GM18951 (cell line): ENCODE measurements around the gene DYNLRB1.
A peak's percentile ranks its signal among the peaks of the same experiment; 100 is the strongest.

ENCODE experiments used
- POLR2A ChIP-seq: IDR thresholded peaks from 4 replicates; pipeline ENCODE4 v1.6.1; 2011; ENCODE audit warnings: mild to moderate bottlenecking; ENCODE audit not compliant: insufficient read length, insufficient read depth; ENCODE audit errors: extremely low read depth
- in situ Hi-C: fragments of 300-500 bp; cut with MboI; formaldehyde crosslinking; loops from one replicate; pipeline ENCODE4 v1.12.0; 2022; ENCODE audit warnings: low sequenced_read_pairs, mixed read lengths, inconsistent platforms; ENCODE audit not compliant: unreplicated experiment

The DYNLRB1 gene

DNA sequence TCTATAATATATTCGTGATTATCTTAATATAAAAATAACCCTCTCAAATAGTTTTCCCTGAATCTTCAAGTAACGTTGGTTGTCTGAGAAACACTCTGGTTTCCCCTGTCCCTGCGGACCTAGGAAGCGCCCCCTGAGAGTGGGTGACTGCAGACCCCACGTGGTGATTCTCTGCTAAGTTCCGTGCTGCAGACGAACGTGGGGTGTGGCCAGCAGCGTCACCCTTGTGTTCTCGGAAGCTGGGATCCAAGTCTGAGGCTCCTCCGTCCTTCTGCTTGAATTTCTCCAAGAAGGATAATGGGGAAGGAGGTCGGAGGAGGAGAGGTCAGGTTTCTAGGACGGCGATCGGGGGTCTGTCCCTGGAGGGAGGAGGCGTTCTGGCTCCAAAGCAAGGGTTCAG lies 25.7 kb downstream of the DYNLRB1 start:
- TF ChIP-seq POLR2A = no peak
- in situ Hi-C loops = no loop called here

DNA sequence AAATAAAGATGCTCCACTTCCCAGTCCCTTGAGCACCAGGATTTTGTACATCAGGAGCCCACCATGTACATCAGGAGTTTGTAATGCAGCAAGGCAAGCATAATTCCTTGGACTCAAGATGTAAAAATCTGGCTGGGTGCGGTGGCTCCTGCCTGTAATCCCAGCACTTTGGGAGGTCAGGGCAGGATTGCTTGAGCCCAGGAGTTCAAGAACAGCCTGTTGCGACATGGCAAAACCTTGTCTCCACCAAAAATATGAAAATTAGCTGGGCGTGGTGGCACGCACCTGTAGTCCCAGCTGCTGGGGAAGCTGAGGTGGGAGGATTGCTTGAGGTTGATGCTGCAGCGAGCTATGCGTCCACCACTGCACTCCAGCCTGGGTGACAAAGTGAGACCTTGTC lies 26.2 kb downstream of the DYNLRB1 start:
- no peak for TF ChIP-seq POLR2A
- in situ Hi-C loops = no loop called here

GRCh38 chr20:34543463-34544056 lies 27.3 kb downstream of the DYNLRB1 start:
- in situ Hi-C loops = no loop called here

GRCh38 chr20:34544109-34544796 lies 28.0 kb downstream of the DYNLRB1 start:
- in situ Hi-C loops = no loop called here
- no peak for TF ChIP-seq POLR2A

More at GRCh38 chr20:34543463-34544056, 27.3 kb downstream of the DYNLRB1 start:
- no peak for TF ChIP-seq POLR2A

DNA sequence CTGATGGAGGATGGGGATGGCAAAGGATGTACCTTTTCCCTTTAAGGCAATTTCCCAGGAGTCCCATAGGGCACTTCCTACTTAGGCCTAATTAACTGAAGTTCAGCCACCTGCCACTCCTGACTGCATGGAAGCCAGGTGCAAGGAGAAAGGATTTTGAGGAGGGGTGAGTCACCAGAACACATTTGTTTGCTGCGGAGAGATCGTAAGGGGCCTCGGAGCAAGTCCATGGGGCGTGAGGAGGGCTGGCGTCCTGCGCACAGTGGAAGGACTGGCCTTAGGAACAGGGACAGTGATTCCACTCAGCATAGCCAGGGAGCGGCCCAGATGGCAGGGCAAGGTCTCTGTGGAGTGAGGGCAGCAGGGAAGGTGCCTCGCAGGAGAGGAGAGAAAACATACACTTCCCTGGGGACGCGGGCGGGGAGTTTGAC lies 30.5 kb downstream of the DYNLRB1 start:
- TF ChIP-seq POLR2A = no peak
- in situ Hi-C loops = no loop called here

- in situ Hi-C loops = no loop called here
- no peak for TF ChIP-seq POLR2A
Measured at GRCh38 chr20:34547844-34548613, 31.8 kb downstream of the DYNLRB1 start.

- TF ChIP-seq POLR2A = no peak
- in situ Hi-C loops = no loop called here
Measured at GRCh38 chr20:34549291-34549928, 33.2 kb downstream of the DYNLRB1 start.

- TF ChIP-seq POLR2A = no peak
- in situ Hi-C loops = no loop called here
Measured at GRCh38 chr20:34549929-34550305, 33.7 kb downstream of the DYNLRB1 start.

DNA sequence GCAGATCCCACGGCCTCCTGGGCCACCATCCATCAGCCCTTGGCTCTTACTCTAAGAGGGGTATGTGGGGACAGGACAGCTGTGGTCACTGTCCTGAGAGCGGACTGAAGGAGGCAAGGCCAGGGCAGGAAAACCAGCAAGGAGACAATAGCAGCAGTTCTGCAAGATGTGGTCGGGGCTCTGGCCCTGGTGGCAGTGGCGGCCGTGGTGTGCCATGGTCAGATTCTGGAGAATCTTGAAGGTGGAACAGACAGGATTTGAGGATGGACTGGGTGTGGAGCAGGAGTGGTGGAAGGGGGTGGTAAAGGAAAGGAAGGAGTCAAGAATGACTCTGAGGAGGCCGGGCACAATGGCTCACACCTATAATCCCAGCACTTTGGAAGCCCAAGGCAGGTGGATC lies 36.3 kb downstream of the DYNLRB1 start:
- in situ Hi-C loops = no loop called here
- no peak for TF ChIP-seq POLR2A

- in situ Hi-C loops = no loop called here
- TF ChIP-seq POLR2A = no peak
Measured at GRCh38 chr20:34553366-34553867, 37.2 kb downstream of the DYNLRB1 start.

GRCh38 chr20:34557936-34558319 lies 41.7 kb downstream of the DYNLRB1 start:
- TF ChIP-seq POLR2A = no peak
- in situ Hi-C loops = no loop called here

GRCh38 chr20:34558320-34559218 lies 42.3 kb downstream of the DYNLRB1 start, which contains the start of gene MAP1LC3A:
Gene MAP1LC3A, plus strand, starts transcription at chr20:34558718. Its CDS starts 151 bp downstream, at chr20:34558869.
- in situ Hi-C loops = no loop called here
- peak; percentile 33 for TF ChIP-seq POLR2A
